Measurements from ENCODE around the gene CNTNAP2.
"Not testable (repeated sequence)": the region's sequence is repeated elsewhere in the genome, so short reads cannot be mapped to it uniquely, and the experiment has no call there.

Gene CNTNAP2

DNA sequence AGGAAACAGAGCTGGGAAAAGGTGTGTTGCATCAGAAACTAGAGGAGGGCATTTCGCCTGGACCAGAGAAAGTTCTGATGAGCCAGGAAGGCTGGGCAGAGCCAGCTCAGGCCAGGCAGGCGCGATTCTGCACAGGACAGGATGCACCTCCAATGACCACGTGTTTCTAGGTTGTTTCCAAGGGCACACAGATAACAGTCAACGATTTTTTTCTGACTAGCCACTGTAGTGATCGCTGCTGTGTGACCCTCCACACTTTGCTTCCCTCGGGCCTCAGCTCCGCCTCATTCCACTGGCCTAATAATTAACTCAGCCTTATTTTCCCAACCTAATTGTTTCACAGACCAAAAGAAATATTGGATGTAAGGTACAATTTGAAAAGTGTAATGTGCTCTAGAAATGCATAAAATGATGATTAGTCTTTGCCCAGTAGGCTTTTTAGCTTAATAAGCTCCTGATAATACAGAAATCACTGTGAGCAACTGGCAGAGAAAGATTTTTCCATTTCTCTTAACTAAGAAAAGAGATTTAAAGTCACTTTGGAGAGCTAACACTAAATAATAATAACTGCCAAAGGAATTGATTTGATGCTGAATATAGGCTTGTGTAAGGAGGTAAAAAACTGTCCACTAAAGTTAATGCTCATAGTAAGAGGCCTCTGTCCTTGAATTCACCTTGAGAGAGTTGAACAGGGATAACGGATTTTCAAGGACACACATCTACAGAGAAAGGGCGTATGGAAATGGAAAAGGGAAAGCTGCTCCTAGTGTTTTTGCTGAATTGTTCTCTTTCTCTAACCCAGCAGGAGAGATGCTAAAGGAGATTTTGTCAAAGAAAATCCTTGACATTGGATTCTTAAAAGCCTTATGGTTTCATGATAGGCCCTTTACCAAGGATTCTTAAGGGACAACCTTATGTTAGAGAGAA, 2183.0 kb downstream of the CNTNAP2 start:
- in situ Hi-C loops (cut with HindIII; ENCODE audit: low sequenced_read_pairs), result no loop called here

DNA sequence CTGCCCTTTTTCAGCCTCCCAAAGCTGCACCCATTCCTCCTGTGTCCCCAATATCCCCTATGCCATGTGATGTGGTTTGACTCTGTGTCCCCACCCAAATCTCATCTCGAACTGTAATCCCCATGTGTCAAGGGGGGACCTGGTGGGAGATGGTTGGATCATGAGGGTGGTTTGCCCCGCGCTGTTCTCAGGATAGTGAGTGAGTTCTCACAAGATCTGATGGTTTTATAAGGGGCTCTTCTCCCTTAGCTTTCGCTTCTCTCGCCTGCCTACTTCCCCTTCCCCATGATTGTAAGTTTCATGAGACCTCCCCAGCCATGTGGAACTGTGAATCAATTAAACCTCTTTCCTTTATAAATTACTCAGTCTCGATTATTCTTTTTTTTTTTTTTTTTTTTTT, 2185.8 kb downstream of the CNTNAP2 start:
- in situ Hi-C loops (cut with HindIII; ENCODE audit: low sequenced_read_pairs), result not testable (repeated sequence)

DNA sequence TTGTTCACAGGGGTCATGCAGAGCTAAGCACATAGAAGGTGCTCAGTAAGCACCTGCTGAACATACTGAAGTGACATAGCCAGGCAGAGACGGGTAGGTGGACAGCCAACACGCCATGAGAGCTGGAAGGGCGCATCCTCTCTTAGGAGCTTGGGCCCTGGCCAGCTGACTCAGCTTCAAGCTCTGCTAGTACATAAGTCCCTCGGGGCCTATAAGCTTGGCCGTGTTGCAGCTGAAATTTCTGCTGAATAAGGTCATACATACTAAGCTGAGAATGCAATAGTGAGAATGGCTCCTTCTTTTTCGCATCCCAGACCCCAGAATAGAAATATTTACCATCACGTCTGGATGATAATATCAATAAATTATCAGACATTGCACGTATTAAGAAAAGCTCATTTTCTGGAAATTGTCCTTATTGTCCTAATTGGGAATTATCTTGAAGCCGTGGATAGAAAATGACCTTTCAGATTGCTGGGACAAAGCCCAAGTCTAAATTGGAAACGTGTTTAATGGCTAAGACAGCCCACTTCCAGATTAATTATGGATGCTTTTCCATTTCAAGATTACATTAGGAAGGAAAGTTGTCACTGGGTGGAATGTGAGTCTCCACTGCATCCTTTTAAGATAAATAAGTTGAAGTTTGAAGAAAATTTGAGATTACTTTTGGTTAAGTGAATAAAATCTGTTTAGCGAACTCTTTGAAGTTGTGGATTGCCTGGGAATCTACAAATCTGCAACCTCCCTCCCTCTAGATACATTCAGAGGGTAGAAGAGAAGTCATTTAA, 2186.9 kb downstream of the CNTNAP2 start:
- in situ Hi-C loops (cut with HindIII; ENCODE audit: low sequenced_read_pairs), result no loop called here

DNA sequence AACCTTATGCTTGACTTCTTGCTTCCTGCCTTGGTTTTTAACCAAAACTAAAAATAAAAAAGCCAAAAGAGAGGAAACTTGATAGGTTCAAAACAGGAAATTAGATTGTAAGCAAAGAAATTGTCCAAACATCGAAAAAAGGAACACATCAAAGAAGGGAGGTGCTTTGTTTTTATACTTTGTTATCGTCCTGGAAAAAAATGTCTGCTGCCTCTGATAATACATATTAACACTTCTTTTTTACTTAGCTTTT, 2187.4 kb downstream of the CNTNAP2 start:
- in situ Hi-C loops (cut with HindIII; ENCODE audit: low sequenced_read_pairs), result no loop called here

DNA sequence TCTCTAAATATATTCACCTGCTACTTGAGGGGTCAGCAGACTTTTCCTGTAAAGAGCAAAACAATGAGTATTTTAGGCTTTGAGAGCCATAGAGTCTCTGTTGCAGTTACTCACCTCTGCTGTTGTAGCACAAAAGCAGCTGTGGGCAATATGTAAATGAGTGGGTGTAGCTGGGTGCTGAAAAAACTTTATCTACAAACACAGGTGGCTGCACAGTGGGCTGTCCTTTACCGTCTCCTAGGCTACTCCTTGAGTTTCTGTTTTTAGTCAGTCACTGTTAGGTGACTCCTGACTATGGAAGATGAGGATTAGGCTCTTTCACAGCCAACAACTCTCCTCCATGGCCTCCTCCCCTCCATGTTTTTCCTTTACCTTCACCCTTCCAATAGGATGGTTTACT, 2187.9 kb downstream of the CNTNAP2 start:
- in situ Hi-C loops (cut with HindIII; ENCODE audit: low sequenced_read_pairs), result no loop called here

DNA sequence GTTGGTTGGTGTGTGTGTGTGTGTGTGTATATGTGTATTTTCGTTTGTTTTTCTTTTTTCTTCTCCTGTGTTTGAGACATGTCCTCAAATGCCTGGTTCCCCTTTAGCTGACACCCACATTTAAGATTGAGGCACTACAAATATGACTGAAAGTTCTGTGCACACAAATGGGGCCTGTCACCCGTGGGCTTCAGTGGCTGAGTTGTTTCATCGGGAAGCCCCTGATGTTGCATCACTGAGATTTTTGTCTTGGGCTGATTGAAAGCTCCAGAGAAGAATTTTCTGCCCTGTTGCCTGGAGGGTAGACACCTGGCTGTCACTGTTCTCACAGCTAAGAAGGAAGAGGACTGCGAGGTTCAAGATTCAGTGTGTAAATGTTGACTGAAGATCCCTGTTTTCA, 2190.2 kb downstream of the CNTNAP2 start:
- in situ Hi-C loops (cut with HindIII; ENCODE audit: low sequenced_read_pairs), result no loop called here

DNA sequence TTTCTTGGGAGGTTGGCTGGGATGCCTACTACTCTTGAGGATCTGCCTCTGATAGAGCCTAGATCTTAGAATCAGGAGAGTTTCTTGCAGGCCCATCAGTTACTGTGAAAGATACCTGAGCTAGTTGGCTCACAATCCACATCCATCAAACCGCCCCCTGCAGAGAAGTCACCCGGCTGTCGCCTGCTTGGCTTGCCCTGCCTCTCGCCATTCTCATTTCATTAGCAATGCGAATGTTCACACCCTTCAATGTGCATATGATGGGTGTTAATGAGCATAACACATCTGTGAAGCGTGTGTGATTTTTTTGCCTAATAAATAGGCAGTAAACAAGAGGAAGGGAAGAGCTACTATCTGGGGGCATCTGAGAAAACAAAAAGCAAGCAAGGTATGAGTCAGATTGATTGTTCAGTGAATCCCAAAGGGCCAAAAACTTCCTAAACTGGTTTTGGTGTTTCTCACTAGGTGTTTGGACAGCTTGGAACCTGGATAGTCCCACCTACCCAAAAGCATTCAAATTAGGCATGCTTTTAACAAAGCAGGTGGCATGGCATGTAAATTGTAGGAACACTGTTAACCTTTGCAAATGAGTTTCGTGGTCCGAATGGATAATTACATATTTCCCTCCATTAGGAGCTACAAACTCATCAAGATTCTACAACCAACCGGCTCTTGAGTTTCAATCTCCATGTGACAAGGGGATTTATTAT, 2201.7 kb downstream of the CNTNAP2 start:
- in situ Hi-C loops (cut with HindIII; ENCODE audit: low sequenced_read_pairs), result no loop called here

DNA sequence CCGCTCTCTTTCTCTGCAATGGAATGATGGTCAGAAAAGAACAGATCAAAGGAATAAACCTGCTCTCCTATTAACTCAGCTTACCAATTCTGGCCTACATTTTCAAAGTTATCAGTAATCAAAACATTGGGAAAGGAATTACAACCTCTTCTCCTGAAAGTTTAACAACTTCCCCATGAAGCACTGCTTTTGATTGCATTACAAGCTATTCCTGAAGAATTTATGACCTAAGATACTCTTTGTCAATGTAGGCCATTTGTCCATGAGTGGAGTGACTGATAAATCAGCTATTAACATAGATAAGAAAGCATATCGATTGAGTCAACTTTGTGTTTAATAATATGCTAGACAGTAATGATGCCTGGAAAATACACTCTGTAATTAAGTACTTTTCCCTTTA, 2202.2 kb downstream of the CNTNAP2 start:
- in situ Hi-C loops (cut with HindIII; ENCODE audit: low sequenced_read_pairs), result no loop called here

DNA sequence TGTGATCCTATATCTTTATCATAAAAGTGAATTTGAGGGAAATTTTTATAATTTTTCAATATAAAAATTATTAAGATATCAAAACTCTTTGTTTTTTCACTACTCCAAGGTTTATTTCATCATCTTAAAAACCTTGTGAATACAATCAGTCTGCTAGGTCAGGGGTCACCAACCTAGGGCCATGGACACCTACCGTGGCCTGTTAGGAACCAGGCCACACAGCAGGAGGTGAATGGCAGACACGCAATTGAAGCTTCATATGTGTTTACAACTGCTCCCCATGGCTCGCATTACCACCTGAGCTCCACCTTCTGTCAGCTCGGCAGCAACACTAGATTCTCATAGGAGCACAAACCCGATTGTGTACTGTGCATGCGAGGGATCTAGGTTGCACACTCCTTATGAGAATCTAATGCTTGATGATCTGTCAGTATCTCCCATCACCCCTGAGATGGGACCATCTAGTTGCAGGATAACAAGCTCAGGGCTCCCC, 2202.8 kb downstream of the CNTNAP2 start:
- in situ Hi-C loops (cut with HindIII; ENCODE audit: low sequenced_read_pairs), result no loop called here

DNA sequence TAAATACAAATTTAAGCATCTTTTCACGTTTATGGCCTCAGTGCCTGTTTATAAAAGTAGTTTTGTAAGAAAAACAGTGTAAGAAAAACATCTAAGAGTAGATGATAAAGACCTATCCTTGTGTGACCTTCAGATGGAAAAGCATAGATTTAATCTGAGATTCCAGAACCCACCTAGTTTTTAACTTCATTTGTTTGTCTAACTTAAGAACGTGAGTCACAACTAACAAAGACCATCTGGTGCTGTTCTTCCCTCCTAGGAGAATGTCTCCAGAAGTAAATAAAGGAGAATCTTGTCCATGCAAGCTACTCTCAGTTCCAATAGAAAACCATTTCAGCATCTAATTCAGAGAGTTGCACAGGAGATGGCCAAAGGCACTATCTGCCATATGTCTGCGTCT, 2208.6 kb downstream of the CNTNAP2 start:
- in situ Hi-C loops (cut with HindIII; ENCODE audit: low sequenced_read_pairs), result no loop called here

DNA sequence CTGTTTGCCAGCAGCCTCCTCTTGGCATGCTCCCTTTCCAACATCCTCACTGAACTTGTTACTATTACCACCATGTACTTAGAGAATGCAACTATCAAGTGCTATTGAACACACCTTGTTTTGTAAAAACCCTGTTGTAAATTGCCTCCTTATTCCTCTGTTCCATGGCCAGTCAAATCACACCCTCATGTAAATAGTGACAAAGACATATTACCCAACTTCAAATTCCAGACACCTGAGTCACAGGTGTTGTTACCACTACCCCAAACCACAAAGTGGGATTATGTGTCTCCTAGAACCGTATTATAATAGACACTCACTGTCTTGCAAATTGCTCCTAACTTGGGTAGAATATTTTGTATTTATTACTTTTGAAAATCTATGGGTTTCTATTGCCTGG, 2210.8 kb downstream of the CNTNAP2 start:
- in situ Hi-C loops (cut with HindIII; ENCODE audit: low sequenced_read_pairs), result no loop called here

DNA sequence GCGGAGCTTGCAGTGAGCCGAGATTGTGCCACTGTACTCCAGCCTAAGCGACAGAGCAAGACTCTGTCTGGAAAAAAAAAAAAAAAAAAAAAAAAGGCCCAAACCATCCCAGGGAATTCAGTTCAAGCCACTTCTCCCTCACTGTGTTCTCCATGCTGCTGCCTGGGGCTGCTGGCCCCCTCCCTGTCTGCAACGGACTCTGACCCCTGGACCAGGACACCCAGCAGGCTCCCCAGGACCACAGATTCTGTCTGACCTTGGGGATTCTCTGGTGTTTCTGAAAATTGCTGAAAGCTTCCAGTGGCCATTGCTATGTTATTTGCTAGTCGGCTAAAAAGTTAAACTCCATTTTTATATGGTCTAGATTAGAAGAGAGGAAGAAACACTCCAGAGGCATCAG, 2212.3 kb downstream of the CNTNAP2 start:
- in situ Hi-C loops (cut with HindIII; ENCODE audit: low sequenced_read_pairs), result no loop called here

DNA sequence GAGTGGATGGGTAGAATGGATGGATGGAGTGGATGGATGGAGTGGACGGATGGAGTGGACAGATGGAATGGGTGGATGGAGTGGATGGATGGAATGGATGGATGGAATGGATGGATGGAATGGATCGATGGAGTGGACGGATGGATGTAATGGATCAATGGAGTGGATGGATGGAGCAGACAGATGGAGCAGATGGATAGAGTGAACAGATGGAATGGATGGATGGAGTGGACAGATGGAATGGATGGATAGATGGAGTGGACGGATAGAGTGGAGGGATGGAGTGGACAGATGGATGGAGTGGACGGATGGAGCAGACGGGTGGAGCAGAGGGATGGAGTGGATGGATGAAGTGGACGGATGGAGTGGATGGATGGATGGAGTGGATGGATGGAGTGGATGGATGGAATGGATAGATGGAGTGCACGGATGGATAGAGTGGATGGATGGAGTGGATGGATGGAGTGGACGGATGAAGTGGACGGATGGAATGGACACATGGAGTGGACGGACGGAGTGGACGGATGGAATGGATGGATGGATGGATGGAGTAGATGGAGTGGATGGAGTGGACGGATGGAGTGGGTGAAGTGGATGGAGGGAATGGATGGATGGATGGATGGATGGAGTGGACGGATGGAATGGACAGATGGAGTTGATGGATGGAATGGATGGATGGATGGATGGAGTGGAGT, 2213.7 kb downstream of the CNTNAP2 start:
- in situ Hi-C loops (cut with HindIII; ENCODE audit: low sequenced_read_pairs), result no loop called here

DNA sequence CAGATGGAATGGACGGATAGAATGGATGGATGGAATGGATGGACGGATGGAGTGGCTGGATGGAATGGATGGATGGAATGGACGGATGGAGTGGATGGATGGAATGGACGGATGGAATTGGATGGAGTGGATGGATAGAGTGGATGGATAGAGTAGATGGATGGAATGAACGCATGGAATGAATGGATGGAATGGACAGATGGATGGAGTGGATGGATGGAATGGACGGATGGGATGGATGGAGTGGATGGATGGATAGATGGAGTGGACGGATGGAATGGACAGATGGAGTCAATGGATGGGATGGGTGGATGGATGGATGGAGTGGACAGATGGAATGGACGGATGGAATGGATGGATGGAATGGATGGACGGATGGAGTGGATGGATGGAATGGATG, 2214.2 kb downstream of the CNTNAP2 start:
- in situ Hi-C loops (cut with HindIII; ENCODE audit: low sequenced_read_pairs), result no loop called here

DNA sequence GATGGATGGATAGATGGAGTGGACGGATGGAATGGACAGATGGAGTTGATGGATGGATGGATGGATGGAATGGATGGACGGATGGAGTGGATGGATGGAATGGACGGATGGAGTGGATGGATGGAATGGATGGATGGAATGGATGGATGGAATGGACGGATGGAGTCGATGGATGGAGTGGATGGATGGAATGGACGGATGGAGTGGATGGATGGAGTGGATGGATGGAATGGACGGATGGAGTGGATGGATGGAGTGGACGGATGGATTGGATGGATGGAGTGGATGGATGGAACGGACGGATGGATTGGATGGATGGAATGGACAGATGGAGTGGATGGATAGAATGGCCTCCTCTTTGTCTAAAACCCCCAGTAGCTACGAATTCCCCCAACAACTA, 2214.9 kb downstream of the CNTNAP2 start:
- in situ Hi-C loops (cut with HindIII; ENCODE audit: low sequenced_read_pairs), result not testable (repeated sequence)

DNA sequence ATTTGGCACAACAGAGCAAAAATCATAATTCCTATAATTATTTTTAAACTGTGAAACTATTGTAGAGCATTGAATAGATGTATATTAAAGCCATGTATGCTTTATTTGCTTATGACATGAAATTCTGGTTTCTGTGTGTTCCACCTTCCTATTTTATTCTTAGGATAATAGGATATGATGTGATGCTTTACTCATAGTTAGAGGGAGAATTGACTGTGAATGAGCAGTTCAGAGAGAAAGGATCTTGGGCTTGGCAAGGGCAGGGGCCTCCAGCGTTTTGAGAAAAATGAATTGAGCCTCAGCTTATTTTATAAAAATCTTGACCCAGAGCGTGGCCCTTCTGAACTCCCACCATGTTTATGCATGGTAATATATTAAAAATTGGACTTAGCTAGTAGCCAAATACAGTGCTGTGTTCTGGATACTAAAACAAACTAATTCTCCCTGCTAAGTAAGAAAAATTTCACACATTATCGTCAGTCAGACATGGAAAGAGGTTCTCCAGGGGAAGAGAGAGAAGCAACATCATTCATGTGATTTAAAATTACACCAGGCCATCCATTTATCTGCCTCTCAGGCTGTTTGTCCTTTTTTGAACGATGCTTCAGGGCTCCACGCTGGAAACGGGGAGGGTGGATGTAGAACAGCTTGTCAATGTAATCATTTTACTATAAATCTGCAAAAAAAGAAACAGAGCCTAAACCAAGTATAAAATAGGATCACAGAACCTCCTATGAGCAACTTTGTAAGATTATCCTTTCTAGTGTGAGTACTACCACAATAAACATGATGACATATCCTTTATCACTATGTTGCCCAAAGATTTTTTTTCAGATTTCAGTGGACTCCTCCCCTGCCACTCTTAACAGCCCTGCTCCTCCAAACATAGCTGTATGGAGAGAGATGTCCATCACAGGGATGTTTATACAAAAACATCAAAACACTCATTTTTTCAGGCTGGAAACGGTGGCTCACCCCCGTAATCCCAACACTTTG, 2215.9 kb downstream of the CNTNAP2 start:
- in situ Hi-C loops (cut with HindIII; ENCODE audit: low sequenced_read_pairs), result no loop called here

DNA sequence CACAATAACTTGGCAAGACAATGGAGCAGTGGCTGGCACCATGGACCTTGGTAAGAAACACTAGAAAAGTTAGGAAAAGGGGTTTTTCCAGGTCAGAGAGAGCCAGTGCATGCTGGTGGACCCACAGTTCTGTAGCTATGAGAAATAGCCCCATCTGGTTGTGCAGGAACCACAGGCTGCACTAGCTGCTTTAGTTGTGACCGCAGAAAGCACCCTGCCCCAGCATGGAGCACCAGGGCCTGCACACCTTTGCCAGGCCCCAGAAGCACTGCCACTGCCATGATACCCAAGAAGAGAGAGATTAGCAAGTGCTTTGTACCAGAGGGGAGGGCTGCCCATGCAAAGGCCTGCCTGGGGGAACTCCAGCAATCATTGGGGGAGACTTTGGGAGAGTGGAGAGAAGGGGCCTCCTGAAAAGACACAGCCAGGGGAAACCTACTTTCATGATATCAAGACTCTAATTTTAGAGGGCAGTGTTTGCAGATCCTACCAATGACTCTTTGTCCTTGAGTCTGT, 2217.9 kb downstream of the CNTNAP2 start:
- in situ Hi-C loops (cut with HindIII; ENCODE audit: low sequenced_read_pairs), result no loop called here

DNA sequence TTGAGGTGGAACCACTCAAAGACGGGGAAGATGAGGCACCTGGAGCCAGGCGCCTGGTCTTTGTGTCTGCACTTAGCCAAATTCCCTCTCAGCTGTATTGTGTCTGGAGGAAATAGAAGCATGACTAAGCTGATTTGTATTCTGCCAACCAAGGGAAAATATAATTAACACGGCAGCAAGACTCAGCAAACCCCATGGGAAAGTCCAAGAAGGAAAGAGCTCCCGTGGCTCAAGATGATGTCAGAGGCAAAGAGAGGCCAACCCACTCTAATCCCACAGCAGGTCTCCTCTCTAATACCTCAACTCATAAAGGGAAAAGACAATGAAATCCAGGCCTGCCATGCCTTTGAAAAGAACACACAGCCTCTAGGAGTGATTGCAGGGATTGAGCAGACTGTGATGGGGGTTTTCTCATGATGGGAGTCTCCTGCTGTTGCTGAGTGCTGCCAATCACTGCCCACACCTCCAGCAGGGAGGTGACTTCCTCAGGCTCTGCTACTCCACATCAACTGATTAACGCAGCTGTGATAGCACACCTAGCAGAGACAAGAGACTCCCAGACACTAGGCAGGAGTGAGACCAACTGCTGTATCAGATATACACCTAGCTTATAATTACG, 2218.5 kb downstream of the CNTNAP2 start:
- in situ Hi-C loops (cut with HindIII; ENCODE audit: low sequenced_read_pairs), result no loop called here

DNA sequence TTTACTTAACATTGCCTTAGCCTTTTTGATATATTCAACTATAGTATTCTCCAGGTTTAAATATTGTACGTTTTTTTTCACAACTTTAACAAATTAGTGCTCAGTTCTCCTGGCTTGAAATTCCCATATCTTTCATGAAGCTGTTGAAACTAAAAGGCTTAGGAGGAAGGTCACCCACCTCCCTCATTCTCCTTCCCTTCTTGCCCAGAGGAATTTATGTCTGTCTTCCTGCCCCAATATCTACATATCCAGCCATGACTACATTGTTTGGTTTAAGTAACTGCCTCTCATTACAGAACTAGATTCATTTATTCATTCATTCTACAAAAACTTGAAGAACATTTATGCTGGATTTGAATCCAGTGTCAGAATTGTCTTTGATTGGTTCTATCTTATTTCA, 2219.2 kb downstream of the CNTNAP2 start:
- in situ Hi-C loops (cut with HindIII; ENCODE audit: low sequenced_read_pairs), result no loop called here

Measured in endothelial cell of hepatic sinusoid (primary cell).